MV-4-11 (cell line): ENCODE results near the gene SURF4.

Experiments
- DNase-seq: peaks from one replicate; lab custom pipeline; 2025; lab: John Stamatoyannopoulos, UW

The SURF4 gene

DNA sequence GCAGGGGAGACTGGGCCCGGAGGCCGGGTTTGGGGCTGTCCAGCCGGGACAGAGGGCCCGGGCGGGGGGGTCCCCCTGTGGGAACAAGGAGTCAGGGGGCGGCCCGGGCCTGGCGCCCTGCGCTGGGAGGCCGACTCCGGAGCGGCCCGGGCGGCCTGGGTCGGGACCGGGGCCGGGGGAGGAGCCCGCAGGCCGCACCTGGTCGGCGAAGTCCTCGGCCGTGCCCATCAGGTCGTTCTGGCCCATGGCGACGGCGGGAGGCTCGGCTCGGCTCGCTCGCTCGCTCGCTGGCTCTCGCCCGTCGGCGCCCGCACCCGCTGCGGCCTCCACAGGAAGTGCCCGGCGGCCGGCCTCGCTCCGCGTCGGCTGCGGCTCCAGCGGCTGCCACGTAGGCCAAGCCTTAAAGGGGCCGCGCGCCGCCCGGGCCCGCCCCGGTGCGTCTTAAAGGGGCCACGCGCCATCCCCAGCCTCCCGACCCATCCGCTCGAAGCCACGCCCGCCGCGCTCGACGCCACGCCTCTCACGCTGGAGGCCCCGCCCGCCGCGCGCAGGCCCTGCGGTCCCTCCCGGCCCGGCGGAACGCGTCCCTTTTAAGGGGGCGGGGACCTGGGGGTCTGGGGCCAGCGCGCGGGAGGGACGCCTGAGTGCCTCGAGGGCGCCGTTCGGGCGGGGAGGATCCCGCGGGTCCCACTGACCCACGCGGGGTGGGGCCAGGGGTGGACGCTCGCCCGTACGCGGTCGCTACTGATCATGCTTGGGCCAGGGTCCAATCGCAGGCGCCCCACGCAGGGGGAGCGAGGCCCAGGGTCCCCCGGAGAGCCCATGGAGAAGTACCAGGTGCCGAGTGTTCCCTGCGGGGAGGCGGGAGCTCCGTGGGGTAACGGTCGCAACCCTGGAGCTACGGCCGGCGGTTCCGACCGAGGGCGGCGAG lies at the start of gene SURF4, which contains the start of gene STKLD1:
Gene SURF4 (minus strand): TSS at position 337 of the 931 bp plus-strand sequence. CDS start 91 bp downstream, at position 246.
Gene STKLD1 (plus strand): TSS at position 643 of the 931 bp plus-strand sequence. CDS start 108 bp downstream, at position 751.
- peak; percentile 91 for DNase-seq

DNA sequence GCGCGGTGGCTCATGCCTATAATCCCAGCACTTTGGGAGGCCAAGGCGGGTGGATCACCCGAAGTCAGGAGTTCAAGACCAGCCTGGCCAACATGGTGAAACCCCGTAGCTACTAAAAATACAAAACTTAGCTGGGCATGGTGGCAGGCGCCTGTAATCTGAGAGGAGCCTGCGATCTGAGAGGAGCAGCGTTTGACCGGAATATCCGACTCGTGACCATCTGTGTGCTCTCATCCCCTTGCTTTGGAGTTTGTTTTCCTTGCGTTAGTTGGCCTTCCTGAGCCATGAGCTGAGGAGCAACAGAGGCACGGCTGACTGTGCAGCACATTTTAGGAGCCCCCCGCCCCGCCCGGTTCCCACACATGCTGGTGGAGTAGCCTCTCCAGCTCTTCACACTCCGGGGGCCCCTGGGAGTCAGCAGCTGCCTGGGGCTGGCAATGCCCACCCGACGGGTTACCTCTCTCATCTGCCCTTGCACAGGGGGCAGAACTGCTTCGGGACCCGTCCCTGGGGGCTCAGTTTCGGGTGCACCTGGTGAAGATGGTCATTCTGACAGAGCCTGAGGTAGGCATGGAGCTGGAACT lies 49.3 kb upstream of the SURF4 start:
- DNase-seq: no peak

DNA sequence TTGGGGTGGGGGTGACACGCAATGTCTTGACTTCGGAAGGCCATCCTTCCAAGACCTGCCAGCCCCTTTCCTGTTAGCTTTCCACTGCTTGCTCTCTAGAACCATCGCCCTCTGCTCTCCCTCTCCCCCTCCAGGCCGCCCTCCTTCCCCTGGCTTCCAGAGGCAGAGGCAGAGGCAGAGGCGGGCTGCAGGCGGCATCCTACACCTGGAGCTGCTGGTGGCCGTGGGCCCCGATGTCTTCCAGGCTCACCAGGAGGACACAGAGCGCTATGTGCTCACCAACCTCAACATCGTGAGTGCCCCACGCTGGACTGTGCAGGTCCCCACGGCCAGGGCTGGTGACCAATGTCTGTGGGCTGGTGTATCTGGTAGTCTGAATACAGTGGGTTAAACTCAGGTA lies 48.3 kb upstream of the SURF4 start:
- no peak for DNase-seq

DNA sequence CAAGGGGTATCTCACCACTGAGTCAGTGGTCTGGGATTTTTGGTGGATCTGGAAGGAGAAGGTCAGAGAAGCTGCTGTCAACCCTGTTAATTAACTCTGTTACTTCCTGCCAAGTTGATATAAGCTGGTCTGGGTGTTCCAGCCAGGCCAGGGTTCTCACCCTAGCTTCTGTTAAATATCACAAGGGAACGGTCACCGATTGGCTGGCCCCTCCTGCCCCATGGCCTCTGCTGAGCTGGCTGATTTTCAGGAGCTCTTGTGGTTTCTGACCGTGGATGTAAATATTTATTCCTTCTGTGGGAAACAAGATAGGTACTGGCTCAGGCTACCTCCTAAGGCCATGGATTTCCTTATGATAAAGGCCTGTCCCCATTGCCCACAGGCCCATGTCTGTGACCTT lies 47.4 kb upstream of the SURF4 start:
- no peak for DNase-seq

DNA sequence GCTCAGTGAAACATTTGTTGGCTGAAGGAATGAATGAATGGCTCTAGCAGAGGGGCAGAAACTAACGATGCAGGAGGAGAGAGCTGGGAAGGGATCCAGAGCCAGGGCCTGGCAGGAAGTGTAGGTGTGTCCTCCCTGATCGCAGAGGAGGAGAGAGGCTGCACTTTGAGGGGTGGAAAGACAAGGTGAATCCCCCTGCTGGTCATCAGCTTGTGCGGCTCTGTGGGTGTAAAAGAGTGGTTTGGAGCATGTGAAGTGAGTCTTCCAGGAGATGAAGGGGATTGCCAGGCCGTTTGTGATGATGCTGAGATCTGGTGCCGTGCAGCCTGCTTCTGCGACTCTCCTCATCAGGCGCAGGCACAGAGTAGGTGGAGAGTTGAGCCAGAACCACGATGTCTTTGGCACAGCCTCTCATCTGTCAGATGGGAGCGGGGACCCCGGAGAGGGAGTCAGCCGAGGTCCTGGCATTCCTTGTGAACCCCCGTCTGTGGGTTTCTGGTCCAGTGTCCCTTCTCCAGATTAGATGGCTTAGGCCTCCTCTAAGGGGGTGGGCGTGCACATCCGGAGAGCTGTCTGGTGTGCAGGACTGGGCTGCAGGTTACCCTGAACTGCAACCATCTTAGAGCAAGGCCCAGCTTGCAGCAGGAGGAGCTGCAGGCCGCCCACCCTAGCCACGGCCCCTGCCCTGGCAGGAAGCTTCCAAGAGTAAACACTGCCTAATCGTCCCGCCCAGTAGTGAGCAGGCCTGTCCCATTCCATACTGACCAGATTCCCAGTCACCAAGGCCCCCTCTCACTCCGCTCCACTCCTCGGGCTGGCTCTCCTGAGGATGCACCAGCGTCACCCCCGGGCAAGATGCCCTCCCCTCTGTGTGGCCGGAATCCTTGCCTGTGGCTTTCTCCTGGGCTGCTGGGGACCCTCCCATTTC lies 46.0 kb upstream of the SURF4 start, which contains the start of gene ADAMTS13:
Gene ADAMTS13 (plus strand): TSS at position 753 of the 928 bp plus-strand sequence. CDS start 77 bp downstream, at position 830.
- no peak for DNase-seq

DNA sequence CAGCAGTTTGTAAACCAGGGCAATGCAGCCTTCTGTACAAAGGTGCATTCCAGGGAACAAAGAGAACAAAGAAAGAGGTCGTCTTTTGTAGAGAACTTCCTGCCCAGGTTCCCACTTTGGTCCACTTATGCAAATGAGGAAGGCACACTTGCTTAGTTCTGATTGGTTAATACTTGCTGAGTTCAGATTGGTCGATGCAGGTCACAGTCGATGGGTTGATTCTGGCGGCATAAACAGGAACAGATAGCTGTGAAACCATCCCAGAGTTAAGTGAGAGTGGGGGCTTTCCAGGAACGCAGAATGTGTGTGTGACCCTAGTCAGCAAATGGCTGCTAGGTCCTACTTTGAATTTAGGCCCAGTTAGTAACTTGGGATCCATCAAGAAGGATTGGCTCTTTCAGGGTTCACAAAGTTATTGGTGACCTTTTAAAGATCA lies 44.5 kb upstream of the SURF4 start:
- peak; percentile 53 for DNase-seq

DNA sequence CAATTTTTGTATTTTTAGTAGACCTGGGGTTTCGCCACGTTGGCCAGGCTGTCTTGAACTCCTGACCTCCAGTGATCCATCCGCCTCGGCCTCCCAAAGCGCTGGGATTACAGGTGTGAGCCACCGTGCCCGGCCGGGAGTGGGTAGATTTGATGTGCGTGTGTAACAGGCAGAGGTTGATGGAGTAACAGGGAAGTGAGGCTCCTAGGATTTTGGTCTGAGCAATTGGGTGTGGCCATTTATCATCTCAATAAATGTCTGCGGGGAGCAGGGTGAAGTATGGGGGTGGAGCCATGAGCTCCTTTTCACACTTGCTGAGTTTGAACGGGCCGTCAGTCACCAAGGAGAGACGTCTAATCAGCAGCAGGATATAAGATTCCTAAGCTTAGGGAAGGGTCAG lies 43.1 kb upstream of the SURF4 start:
- DNase-seq: no peak

DNA sequence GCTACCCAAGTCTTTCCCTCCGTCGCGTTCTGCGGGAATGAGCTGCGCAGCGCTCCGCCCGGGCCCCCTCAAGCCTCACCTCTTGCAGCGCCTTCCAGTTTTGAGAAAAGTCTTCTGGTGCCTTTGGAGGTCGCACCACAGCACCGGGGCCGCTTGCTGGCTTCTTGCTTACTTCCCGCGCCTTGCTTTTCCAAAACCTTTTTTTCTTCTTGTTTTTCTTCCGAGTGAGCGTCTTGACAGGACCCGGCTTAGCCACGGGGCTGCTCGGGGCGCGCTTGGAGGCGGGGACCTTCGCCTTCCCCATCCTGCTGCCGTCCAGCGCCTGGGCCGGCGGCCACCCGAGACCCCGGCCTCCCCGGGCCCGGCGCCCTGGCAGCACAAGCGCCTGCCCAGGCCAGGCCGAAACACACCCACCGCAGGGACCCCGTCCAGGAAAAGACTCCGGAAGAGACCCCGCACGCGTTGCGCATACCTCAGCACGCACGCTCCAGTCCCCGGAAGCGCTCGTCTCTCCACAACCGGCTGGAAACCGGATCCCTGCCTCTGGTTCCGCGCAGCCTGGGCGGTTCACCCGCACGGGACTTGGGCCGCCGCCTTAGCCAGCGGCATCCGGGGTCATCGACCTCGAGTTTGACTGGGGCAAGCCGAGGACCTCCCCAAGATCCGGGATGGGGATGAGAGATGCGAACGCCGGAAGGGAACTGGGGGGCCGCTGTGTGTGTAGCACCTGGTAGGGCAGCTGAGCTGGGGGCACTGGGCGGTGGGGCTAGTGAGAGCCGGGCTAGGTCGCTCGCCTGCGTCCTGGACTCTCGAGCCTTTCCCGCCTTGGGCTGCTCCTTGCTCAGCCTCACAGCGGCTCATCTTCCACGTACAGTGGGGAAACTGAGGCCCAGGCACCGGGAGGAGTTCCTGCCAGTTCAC lies 41.9 kb upstream of the SURF4 start, which contains the start of gene REXO4:
Gene REXO4 (minus strand): TSS at position 470 of the 921 bp plus-strand sequence. CDS start 166 bp downstream, at position 304.
- peak; percentile 88 for DNase-seq

DNA sequence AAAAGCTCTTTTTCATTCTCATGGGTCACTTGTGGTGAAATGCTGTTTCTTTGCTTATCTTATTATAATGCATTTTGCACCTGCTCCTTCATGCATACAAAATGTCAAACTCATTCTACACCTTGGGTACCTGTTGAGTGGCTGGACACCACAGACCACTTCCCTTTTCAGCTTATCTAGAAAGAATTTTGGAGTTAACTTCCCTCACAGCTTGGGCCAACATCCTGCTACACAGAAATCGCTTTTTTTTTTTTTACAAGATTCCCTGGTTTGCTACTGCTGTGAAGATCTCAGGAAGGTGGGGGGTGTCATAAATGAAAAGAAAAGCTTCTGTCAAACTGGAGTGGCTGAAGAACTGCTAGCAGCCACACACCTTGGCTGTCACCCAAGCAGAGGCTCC lies 39.3 kb upstream of the SURF4 start:
- no peak for DNase-seq

DNA sequence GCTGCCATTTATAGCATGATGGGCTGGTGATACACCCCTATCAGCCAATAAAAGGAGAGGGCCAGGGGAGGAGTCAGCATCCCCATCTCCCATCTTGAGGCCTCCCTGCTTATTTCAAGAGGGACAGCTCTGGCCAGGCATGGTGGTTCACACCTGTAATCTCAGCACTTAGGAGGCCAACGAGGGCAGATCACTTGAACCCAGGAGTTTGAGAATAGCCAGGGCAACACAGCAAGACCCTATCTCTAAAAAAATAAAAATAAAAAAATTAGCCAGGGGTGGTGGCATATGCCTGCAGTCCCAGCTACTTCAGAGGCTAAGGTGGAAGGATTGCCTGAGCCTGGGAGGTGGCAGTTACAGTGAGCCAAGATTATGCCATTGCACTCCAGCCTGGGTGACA lies 32.2 kb upstream of the SURF4 start:
- no peak for DNase-seq

DNA sequence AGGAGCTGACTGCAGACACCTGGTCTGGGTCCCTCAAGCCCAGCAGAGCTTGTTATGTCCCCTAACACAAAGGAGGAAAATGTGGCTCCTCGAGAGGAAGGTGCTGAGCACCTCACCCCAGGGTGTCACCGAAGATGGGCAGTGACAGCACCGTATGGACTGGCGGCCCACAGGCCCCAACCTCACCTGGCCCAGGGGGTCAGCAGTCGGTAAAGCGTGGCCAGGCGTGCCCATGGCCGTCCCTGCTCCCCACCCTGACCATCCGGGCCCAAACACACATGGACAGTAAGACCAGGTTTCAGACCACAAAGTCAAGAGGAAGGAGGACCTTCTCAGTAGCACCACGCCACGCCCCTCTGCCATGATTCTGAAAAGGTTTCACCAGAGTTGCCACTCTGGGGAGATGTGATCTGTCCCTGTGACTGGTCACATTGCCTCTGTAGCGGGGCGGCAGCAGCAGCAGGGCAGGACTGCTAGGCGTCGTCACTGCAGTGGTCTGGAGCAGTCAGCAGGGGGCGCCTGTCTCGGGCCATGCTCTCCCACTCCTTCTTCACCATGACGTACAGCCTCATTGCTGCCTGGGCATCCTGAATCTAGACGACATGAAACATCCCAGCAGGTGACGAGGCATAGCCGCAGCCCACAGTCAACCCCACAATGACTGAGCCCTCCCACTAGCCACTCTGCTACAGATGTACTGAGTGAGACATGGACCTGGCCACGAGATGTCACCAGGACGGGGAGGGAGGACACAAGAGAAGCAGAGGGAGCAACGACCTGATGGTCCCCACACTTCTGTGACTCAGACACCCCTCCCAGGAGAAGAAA lies 30.8 kb upstream of the SURF4 start:
- peak; percentile 72 for DNase-seq

DNA sequence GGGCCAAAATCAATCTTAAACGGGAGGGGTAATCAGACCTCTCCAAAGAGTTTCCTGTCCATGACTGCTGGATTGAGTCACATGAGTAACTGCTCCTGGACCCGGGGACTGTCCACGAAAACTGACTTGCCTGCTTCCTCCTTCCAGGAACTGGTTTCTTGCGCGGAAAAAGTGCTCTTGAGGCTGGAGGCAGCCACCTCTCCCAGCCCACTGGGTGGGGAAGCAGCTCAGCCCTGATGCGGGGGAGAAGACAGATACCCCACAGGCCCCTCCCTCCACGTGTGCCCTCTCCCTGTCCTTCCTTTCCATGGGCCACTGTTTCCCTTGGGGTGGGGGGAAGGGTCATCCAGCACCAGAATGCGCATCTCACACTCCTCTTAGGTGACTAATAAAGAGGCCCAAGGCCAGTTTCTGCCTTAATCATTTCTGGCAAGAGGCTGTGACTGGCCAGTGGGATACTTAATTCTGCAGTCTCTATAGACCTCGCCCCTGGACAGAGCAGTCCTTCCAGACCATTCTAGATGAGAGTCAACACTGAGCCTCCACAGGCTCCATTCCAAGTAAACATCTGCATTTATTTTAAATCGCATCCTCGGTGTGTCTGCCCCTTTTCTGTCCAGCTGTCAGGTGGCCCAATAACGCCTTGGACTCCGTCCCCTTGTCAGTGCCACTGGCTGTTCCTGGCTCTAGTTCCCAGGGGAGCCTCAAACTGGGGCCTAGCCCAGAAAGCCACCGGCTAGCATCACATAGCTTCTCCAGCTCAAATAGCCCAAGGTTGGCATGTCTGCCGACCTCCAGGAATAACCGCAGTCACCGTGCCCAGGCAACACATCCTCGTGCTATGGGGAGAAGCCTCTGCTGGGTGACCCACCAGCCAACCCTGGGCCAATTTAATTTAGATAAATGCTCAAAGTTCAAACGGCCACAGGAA lies 29.9 kb upstream of the SURF4 start:
- no peak for DNase-seq

DNA sequence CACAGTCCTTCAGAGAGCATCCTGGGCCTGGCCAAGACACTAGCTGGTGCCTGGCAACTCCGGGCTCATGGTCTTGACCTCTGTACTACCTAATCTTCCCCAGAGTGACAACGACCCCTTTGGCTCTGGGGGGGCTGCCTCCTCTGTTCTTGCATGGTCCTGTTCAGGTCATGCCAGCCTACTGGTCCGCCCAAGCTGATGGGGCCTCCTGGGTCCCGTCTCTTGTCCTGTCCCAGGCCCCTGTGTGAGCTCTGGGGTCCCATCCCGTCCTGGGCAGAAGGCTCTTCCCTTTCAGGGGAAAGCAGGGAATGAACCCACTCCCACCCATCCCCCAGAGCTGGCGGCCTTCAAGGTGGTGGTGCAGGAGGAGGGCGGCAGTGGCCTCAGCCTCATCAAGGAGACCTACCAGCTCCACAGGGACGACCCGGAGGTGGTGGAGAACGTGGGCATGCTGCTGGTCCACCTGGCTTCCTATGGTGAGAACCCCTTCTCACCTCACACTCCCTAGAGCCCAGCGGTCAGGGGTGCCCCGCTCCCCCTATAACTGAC lies 28.7 kb upstream of the SURF4 start:
- no peak for DNase-seq

DNA sequence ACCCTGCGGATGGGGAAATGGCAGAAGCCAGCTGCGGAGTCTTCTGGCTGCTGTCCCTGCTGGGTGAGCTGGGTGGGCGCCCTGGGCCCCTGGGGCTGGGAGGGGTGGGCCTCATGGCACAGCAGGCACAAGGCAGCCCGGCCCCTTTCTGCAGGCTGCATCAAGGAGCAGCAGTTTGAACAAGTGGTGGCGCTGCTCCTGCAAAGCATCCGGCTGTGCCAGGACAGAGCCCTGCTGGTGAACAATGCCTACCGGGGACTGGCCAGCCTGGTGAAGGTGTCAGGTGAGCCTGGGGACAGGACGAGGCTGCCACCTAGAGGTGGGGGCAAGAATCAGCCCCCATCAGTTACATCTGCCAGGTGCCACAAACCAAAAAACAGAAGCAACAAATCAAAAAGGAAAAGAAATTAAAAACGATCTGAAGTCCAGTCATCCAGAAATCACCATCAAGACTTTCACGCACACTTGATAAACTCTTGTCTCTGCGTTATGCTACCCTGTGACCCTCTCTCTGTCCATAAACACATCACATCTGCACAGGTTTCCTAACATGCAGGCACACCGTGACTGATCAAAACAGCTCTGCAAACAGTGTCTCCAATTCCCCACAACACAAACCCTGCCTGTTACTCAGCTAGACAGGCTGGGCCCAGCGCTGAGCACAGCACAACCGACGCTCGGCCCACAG lies 28.1 kb upstream of the SURF4 start:
- no peak for DNase-seq

DNA sequence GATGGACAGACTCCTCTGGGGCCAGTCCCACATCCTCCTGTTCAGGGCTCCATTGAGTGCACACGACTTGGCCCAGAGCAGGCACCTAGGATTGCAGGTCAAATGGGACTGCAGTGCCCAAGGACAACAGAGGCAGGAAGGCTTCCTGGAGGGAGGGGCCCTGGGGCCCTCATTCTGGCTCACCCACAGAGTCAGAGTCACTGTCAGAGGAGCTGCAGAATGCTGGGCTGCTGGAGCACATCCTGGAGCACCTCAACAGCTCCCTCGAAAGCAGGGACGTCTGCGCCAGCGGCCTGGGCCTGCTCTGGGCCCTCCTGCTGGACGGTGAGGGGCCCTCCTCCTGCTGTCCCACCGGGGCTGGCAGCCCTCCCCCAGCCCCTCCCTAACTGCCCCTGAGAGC lies 26.8 kb upstream of the SURF4 start:
- DNase-seq: no peak

DNA sequence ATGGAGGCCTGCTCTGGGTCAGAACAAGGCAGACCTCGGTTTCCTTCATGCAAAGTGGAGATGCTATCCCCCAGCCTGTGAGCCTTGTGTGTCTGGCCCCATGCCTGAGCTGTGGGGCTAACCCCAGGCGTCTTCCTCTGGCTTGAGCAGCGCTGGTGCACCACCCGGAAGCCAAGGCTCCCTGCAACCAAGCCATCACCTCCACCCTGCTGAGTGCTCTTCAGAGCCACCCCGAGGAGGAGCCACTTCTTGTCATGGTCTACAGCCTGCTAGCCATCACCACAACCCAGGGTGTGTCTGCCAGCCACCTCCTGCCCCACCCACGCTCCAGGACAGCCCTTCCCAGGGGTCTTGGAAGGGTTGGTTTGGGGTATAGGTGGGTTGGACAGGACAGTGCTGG lies 25.7 kb upstream of the SURF4 start:
- no peak for DNase-seq

DNA sequence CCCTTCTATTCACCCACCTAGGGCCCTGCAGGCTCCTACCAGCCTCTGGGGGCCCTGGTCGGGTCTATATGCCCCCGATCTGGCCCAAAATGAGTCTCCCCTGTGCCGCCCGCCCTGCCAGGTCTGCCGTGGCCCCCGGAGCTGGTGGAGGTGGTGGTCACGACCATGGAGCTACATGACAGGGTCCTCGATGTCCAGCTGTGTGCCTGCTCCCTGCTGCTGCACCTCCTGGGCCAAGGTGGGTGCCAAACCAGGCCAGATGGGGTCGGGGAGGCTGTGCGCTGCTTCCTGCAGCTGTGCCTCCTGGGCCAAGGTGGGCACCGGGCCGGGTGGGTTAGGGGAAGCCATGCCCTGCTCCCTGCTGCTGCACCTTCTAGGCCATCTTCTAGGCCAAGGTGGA lies 24.4 kb upstream of the SURF4 start:
- DNase-seq: no peak

DNA sequence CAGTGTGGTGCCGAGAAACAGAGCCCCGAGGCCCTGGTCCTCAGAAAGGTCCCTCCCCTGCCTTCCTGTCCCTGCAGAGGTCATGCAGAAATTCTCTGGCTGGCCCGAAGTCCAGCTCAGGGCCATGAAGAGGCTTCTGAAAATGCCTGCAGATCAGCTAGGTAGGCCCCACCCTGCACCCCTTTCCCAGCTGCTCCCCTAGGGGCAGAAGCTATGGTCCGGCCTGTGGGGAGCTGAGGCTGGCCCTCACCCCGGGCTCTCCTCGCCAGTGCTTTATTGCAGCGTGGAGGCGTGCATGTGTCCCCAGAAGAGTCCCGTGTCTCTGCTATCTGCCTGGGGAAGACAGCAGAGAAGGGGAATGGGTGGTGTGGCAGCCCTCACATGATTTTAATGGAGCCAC lies 22.0 kb upstream of the SURF4 start:
- DNase-seq: no peak
